Left ventricle myocardium inferior (tissue), 1 donor: ENCODE measurements around the gene IDH1. TPM values are rescaled to one million over a fixed set of nuclear protein-coding genes. Genes with fewer than 3 reads are reported as not detected.

Experiments
- DNase-seq: peaks from one replicate; pipeline ENCODE4 v3.0.0-alpha.2; 2020
- H3K27ac ChIP-seq: fragments of 200-600 bp; replicated peaks from 2 replicates; pipeline ENCODE4 v1.8.0; 2021
- H3K27me3 ChIP-seq: fragments of 200-600 bp; 2 replicates; pipeline ENCODE4 v1.8.0; 2021; ENCODE audit warnings: low read depth
- H3K36me3 ChIP-seq: fragments of 200-600 bp; 2 replicates; pipeline ENCODE4 v1.8.0; 2021
- H3K4me1 ChIP-seq: fragments of 200-600 bp; 2 replicates; pipeline ENCODE4 v1.8.0; 2021
- H3K4me3 ChIP-seq: fragments of 200-600 bp; 2 replicates; pipeline ENCODE4 v1.8.0; 2021; ENCODE audit warnings: mild to moderate bottlenecking, moderate library complexity
- H3K9me3 ChIP-seq: fragments of 200-600 bp; replicated peaks from 2 replicates; pipeline ENCODE4 v1.8.0; 2021
- CTCF ChIP-seq: fragments of 200-600 bp; IDR thresholded peaks from 2 replicates; pipeline ENCODE4 v1.8.0; 2021; ENCODE audit warnings: antibody characterized with exemption, mild to moderate bottlenecking, borderline replicate concordance
- intact Hi-C: fragments of 100-400 bp; cut with micrococcal nuclease; formaldehyde crosslinking; loops from one replicate; pipeline ENCODE4 v1.11.0; 2022
- total RNA-seq: library from RNA; stranded (reverse); fragmentation: NEBNext Ultra II Directional; extraction: Animal tissue kit (Norgen Biotek cat#: 25700); gene quantifications from one replicate; pipeline ENCODE4 v1.2.1, GENCODE V29; 2021
- donor health status: DM: no; HTN: yes; CAD: no; lungs with severe emphysema.

The IDH1 gene
- total RNA-seq, 1 donor from 2014 or later: 38.4 TPM

- Histone ChIP-seq H3K27ac (no peak overlapping the region), H3K9me3 (no peaks in the 10 kb centered on the region), H3K27me3 (no peaks in the 10 kb centered on the region), H3K36me3 (peaks cover 95% of the 10 kb centered on the region), H3K4me1 (no peaks in the 10 kb centered on the region), H3K4me3 (no peak overlapping the region)
- intact Hi-C loops: no loop called here
- TF ChIP-seq CTCF: no peak
- no peak for DNase-seq
Measured at GRCh38 chr2:208240619-208241209, 14.2 kb downstream of the IDH1 start.

- Histone ChIP-seq H3K36me3 (peaks cover 92% of the 10 kb centered on the region), H3K27ac (no peak overlapping the region), H3K4me3 (no peak overlapping the region), H3K9me3 (no peaks in the 10 kb centered on the region), H3K27me3 (no peaks in the 10 kb centered on the region), H3K4me1 (no peaks in the 10 kb centered on the region)
- intact Hi-C loops: no loop called here
- no peak for TF ChIP-seq CTCF
- DNase-seq: no peak
Measured at GRCh38 chr2:208239770-208240493, 14.9 kb downstream of the IDH1 start.

GRCh38 chr2:208235860-208236259 lies 19.0 kb downstream of the IDH1 start:
- no peaks in the 10 kb centered on the region for H3K27me3 ChIP-seq
- H3K9me3 ChIP-seq: peaks cover 9% of the 10 kb centered on the region
- H3K36me3 ChIP-seq: peaks cover 54% of the 10 kb centered on the region
- TF ChIP-seq CTCF: no peak
- intact Hi-C loops: no loop called here
- H3K4me1 ChIP-seq: no peaks in the 10 kb centered on the region
- H3K4me3 ChIP-seq: no peak overlapping the region
- DNase-seq: no peak
- H3K27ac ChIP-seq: no peak overlapping the region

GRCh38 chr2:208234786-208235185 lies 20.1 kb downstream of the IDH1 start:
- DNase-seq: no peak
- Histone ChIP-seq H3K4me1 (no peaks in the 10 kb centered on the region), H3K27ac (no peak overlapping the region), H3K36me3 (peaks cover 44% of the 10 kb centered on the region), H3K4me3 (no peak overlapping the region), H3K27me3 (no peaks in the 10 kb centered on the region), H3K9me3 (peaks cover 9% of the 10 kb centered on the region)
- TF ChIP-seq CTCF: no peak
- intact Hi-C loops: no loop called here

GRCh38 chr2:208228476-208228875 lies 26.4 kb downstream of the IDH1 start:
- H3K9me3 ChIP-seq: peaks cover 9% of the 10 kb centered on the region
- no peak for DNase-seq
- H3K27ac ChIP-seq: no peak overlapping the region
- H3K4me1 ChIP-seq: no peaks in the 10 kb centered on the region
- H3K36me3 ChIP-seq: no peaks in the 10 kb centered on the region
- intact Hi-C loops: no loop called here
- no peak overlapping the region for H3K4me3 ChIP-seq
- no peak for TF ChIP-seq CTCF
- H3K27me3 ChIP-seq: no peaks in the 10 kb centered on the region
